Spinal cord (tissue), 10 donors: ENCODE data around the gene PHF2. TPM values are rescaled to one million over a fixed set of nuclear protein-coding genes. Genes with fewer than 3 reads are reported as not detected.

Source experiments
- DNase-seq, 6 donors: peaks; one replicate each; pipeline versions ENCODE4 v3.0.0 to v3.0.0-alpha.2; 2013 to 2015; ENCODE audit warnings: low spot score in 6 of 6, low read depth in 4 of 6
- H3K27ac ChIP-seq: one replicate; pipeline ENCODE4 v1.5.1; 2013; ENCODE audit warnings: low read depth, low read length, control low read depth
- H3K27me3 ChIP-seq: one replicate; pipeline ENCODE4 v1.6.1; 2013; ENCODE audit warnings: low read length; ENCODE audit not compliant: control insufficient read depth, insufficient read depth
- H3K36me3 ChIP-seq: one replicate; pipeline ENCODE4 v1.6.1; 2013; ENCODE audit warnings: low read length; ENCODE audit not compliant: control insufficient read depth, insufficient read depth
- H3K4me1 ChIP-seq: one replicate; pipeline ENCODE4 v1.6.1; 2013; ENCODE audit warnings: low read length; ENCODE audit not compliant: control insufficient read depth, insufficient read depth
- H3K4me3 ChIP-seq: one replicate; pipeline ENCODE4 v1.5.1; 2013; ENCODE audit warnings: low read depth, low read length, control low read depth
- H3K9me3 ChIP-seq: one replicate; pipeline ENCODE4 v1.6.1; 2013; ENCODE audit warnings: low read length; ENCODE audit not compliant: control insufficient read depth, insufficient read depth
- WGBS: methylation state at CpG from one replicate; pipeline ENCODE4 v1.1.5; 2013; ENCODE audit warnings: missing lambda C conversion rate; ENCODE audit not compliant: insufficient coverage; 5-methylcytosine and 5-hydroxymethylcytosine counted together
- polyA plus RNA-seq, 2 donors: library from polyadenylated mRNA; unstranded; fragments of 120-200 nt; gene quantifications; one replicate each; pipeline ENCODE4 v1.2.1, GENCODE V29; 2013; ENCODE audit not compliant: insufficient read length in 2 of 2
- total RNA-seq, 2 donors: library from RNA; depleted of rRNA in 1 of 2; stranded (reverse); fragments of 120-200 nt in 1 of 2; fragments of >200 nt in 1 of 2; gene quantifications; one replicate each; pipeline versions ENCODE4 v1.2.3 to v1.2.4, GENCODE V29; 2013 to 2014
- donor health status: healthy.

Gene PHF2
- total and polyA plus RNA-seq, 4 donors = 23.3 to 61.1 (median 43.4) TPM

DNA sequence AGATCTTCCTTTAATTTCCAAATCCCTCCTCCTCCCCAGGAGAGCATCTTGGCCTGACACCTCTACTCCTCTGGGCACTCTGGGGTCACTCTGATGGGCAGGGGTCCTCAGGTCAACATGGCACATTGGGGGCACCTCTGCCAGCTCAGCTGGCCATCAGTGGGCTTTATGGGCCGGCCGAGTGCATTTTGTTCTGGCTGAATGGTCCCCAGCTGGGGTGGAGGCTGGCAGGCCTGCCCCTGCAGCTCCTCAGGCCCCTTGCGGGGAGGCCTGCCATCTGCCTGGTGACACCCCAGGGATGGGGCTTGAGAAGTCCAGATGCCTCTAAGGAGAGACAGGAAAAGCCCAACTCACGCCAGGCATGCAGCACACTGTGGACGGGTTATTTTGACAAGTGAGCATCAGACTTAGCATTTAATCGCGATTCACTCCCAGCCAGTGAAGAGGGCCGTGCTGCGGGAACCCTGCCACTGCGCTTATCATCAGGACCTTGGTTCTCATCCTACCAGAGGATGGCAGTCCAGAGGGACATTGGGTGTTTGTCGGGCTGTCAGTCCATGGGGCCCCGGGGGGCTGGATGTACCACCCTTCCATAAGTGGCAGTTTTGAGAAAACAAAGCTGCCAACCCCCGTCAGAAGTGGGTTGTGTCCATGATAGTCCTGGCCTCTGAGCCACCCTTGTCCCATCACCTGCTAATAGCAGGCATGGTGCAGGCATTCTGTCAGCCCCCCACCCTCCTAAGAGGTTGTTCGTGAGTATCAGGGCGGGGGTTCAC lies 21.7 kb downstream of the PHF2 start:
- no peak overlapping the region for H3K27ac ChIP-seq

GRCh38 chr9:93598647-93599241 lies 22.4 kb downstream of the PHF2 start:
- 51% methylated on average over 11 of the region's 11 CpGs for WGBS
- Histone ChIP-seq H3K4me1 (peaks cover 42% of the 10 kb centered on the region), H3K27ac (no peak overlapping the region), H3K9me3 (no peaks in the 10 kb centered on the region), H3K27me3 (no peaks in the 10 kb centered on the region), H3K4me3 (no peak overlapping the region), H3K36me3 (peaks cover 13% of the 10 kb centered on the region)
- peak in 1 of 6 donors; percentile 38 for DNase-seq

More for the DNA sequence above, 21.7 kb downstream of the PHF2 start:
- no peaks in the 10 kb centered on the region for H3K9me3 ChIP-seq
- H3K36me3 ChIP-seq = peaks cover 8% of the 10 kb centered on the region
- no peaks in the 10 kb centered on the region for H3K27me3 ChIP-seq
- H3K4me1 ChIP-seq = peaks cover 40% of the 10 kb centered on the region
- peak in 1 of 6 donors; percentile 23 for DNase-seq
- H3K4me3 ChIP-seq = no peak overlapping the region
- WGBS = 63% methylated on average over 15 of the region's 15 CpGs

- H3K27ac ChIP-seq = no peak overlapping the region
- no peak overlapping the region for H3K4me3 ChIP-seq
- H3K9me3 ChIP-seq = no peaks in the 10 kb centered on the region
- 81% methylated on average over 16 of the region's 17 CpGs for WGBS
- no peak for DNase-seq
- H3K4me1 ChIP-seq = peaks cover 38% of the 10 kb centered on the region
- no peaks in the 10 kb centered on the region for H3K27me3 ChIP-seq
- peaks cover 16% of the 10 kb centered on the region for H3K36me3 ChIP-seq
Observed at GRCh38 chr9:93599571-93600403, 23.4 kb downstream of the PHF2 start.

DNA sequence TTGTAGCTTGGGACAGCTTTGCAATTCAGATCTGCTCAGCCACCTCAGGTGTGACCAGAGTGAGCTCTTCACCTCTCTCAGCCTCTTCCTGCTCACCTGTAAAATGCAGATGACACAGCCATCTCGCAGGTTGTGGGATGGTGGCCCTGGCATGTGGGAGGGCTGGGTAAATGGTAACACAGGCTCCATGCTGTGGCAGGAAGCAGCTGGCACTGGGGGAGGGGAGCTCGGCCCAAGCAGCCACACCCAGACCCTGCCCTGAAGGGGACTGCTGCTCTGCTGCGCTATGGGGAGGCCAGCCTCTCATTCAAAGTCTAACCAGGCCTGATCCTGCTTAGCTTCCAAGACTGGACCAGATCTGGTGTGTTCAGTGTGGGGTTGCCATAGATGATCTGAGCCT lies 24.1 kb downstream of the PHF2 start:
- no peak for DNase-seq
- no peaks in the 10 kb centered on the region for H3K27me3 ChIP-seq
- 23% methylated on average over 2 of the region's 3 CpGs for WGBS

DNA sequence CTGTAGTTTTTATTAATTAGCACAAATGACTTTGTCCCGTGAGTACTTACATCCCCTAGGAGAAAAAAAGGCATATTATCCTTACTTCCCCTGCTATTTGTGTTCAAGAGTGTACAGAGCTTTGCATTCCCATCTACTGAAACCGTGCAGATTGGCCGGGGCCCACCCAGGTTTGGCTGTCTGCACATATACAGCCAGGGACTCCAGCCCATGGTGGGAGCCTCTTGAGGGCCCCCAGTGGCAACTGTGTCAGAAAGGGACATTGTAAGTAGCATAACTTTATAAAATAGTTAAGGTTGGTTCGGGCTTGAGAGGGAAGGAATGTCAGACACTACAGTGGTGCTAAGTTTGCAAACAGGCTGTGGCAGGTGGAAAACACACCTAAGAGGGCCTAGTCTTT lies 24.7 kb downstream of the PHF2 start:
- Histone ChIP-seq H3K36me3 (peaks cover 16% of the 10 kb centered on the region), H3K4me1 (peaks cover 38% of the 10 kb centered on the region), H3K27me3 (no peaks in the 10 kb centered on the region), H3K9me3 (peaks cover 2% of the 10 kb centered on the region), H3K27ac (no peak overlapping the region), H3K4me3 (no peak overlapping the region)
- no peak for DNase-seq
- WGBS = 76% methylated on average over 3 of the region's 4 CpGs

More for the DNA sequence above, 24.1 kb downstream of the PHF2 start:
- Histone ChIP-seq H3K27ac (no peak overlapping the region), H3K4me3 (no peak overlapping the region), H3K36me3 (peaks cover 16% of the 10 kb centered on the region), H3K9me3 (peaks cover 2% of the 10 kb centered on the region), H3K4me1 (peaks cover 38% of the 10 kb centered on the region)

DNA sequence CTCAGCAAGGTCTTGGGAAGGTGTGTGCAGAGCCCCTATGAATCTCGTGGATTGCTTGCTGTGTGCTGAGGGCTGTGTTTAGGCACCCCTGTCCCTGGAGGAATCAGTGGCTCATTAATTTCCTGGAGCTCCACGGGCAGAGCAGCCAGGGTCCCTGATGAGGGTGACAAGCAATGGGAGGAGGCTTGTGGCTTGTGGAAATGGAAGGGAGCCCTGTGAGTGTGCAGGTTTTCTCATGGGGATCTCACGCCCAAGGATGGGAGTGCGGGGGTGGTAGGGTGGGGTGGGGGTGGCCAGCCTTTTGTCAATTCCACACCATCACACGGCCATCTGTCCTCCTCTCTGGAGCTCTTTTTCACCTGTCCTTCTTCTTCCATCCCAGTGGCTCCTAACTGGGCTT lies 25.3 kb downstream of the PHF2 start:
- H3K27ac ChIP-seq = no peak overlapping the region
- H3K4me1 ChIP-seq = peaks cover 38% of the 10 kb centered on the region
- no peak overlapping the region for H3K4me3 ChIP-seq
- peaks cover 2% of the 10 kb centered on the region for H3K9me3 ChIP-seq
- peaks cover 16% of the 10 kb centered on the region for H3K36me3 ChIP-seq
- DNase-seq = no peak
- no peaks in the 10 kb centered on the region for H3K27me3 ChIP-seq
- WGBS = 45% methylated on average over 2 of the region's 5 CpGs

GRCh38 chr9:93603011-93603410 lies 26.6 kb downstream of the PHF2 start:
- peaks cover 34% of the 10 kb centered on the region for H3K4me1 ChIP-seq
- peaks cover 16% of the 10 kb centered on the region for H3K36me3 ChIP-seq
- H3K4me3 ChIP-seq = no peak overlapping the region
- no peak for DNase-seq
- 92% methylated on average over 15 of the region's 15 CpGs for WGBS
- peaks cover 7% of the 10 kb centered on the region for H3K9me3 ChIP-seq
- H3K27ac ChIP-seq = no peak overlapping the region
- no peaks in the 10 kb centered on the region for H3K27me3 ChIP-seq

DNA sequence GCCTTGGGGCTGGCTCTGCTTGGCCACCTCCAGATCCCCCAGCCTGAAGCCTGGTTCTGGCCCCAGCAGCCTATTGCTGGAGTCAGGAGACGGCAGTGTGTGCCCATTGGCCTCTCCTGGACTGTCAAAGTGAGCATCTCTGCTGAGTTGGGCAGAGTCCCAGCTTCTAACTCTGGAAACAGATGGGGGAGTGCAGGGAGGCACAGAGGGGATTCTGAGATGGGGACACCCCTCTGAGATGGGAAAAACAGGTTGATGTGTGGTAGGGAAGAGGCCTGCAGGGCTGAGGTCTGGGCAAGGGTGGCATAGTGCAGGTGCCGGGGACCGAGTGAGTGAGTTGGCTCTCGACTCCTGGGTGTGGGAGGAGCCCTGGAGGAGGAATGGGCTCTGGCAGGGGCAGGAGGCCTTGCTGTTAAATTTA lies 27.5 kb downstream of the PHF2 start:
- 86% methylated on average over 4 of the region's 4 CpGs for WGBS
- Histone ChIP-seq H3K27me3 (no peaks in the 10 kb centered on the region), H3K9me3 (peaks cover 9% of the 10 kb centered on the region), H3K4me1 (peaks cover 25% of the 10 kb centered on the region), H3K27ac (no peak overlapping the region), H3K4me3 (no peak overlapping the region), H3K36me3 (peaks cover 16% of the 10 kb centered on the region)
- DNase-seq = no peak

DNA sequence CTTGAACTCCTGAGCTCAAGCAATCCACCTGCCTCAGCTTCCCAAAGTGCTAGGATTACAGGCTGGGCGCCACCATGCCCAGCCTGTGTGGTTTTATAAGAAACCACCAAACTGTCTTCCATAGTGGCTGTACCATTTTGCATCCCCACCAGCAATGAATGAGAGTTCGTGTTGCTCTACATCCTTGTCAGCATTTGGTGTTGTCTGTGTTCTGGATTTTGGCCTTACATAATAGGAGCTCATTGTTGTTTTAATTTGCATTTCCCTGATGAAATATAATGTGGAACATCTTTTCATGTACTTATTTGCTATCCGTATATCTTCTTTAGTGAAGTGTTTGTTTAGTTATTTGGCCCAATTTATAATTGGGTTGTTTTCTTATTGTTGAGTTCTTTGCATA lies 29.8 kb downstream of the PHF2 start:
- 20% methylated on average over 1 of the region's 3 CpGs for WGBS
- Histone ChIP-seq H3K9me3 (peaks cover 17% of the 10 kb centered on the region), H3K27ac (no peak overlapping the region), H3K36me3 (peaks cover 11% of the 10 kb centered on the region), H3K4me3 (no peak overlapping the region), H3K27me3 (no peaks in the 10 kb centered on the region), H3K4me1 (peaks cover 11% of the 10 kb centered on the region)
- no peak for DNase-seq
